CD4-positive, alpha-beta T cell (primary cell): ENCODE results near the gene ATP5MC2. TPM values are rescaled to one million over a fixed set of nuclear protein-coding genes. Genes with fewer than 3 reads are reported as not detected.
A peak's percentile ranks its signal among the peaks of the same experiment; 100 is the strongest.
"Not testable (repeated sequence)": the region's sequence is repeated elsewhere in the genome, so short reads cannot be mapped to it uniquely, and the experiment has no call there.

Experiments
- ATAC-seq: fragments of 200-7000 bp; cut with Tn5 transposase; one replicate; pipeline ENCODE4 v1.10.0; 2022; ENCODE audit warnings: mild to moderate bottlenecking; ENCODE audit not compliant: poor library complexity
- CTCF ChIA-PET: fragments of 350-600 bp; sonication (Branson Sonifier 250); formaldehyde crosslinking; loops from one replicate; lab custom pipeline; 2021; ENCODE audit warnings: antibody characterized with exemption, inconsistent platforms; lab: Charles Lee
- POLR2A ChIA-PET: fragments of 350-600 bp; sonication (Branson Sonifier 250); formaldehyde crosslinking; loops from one replicate; lab custom pipeline; 2021; ENCODE audit warnings: antibody characterized with exemption, inconsistent platforms; lab: Charles Lee
- DNase-seq, 14 experiments: peaks; one replicate each; pipeline ENCODE4 v3.0.0-alpha.2; 2013 to 2020; ENCODE audit warnings: mixed read lengths in 2 of 14
- H3K27ac ChIP-seq, 2 donors: one replicate each; pipeline versions ENCODE4 v1.5.1 to v1.7.0; 2013; ENCODE audit warnings: low read length in 2 of 2, low read depth in 1 of 2, mild to moderate bottlenecking in 1 of 2
- H3K27me3 ChIP-seq, 2 experiments: 1 replicate in 1 of 2; 2 replicates in 1 of 2; pipeline versions ENCODE4 v1.6.1 to v1.7.0; 2013; ENCODE audit warnings: low read length in 2 of 2, control low read depth in 1 of 2, mild to moderate bottlenecking in 1 of 2, moderate library complexity in 1 of 2; ENCODE audit not compliant: insufficient read depth in 2 of 2, control insufficient read depth in 1 of 2
- H3K36me3 ChIP-seq: one replicate; pipeline ENCODE4 v1.6.1; 2013; ENCODE audit warnings: low read length, control low read depth; ENCODE audit not compliant: insufficient read depth
- H3K4me1 ChIP-seq: one replicate; pipeline ENCODE4 v1.6.1; 2013; ENCODE audit warnings: low read length, control low read depth; ENCODE audit not compliant: insufficient read depth
- H3K4me3 ChIP-seq: one replicate; pipeline ENCODE4 v1.5.1; 2013; ENCODE audit warnings: mild to moderate bottlenecking, low read length, moderate library complexity
- H3K9me3 ChIP-seq, 2 experiments: 1 replicate in 1 of 2; 2 replicates in 1 of 2; pipeline versions ENCODE4 v1.6.1 to v1.7.0; 2013; ENCODE audit warnings: low read length in 2 of 2, mild to moderate bottlenecking in 2 of 2, control low read depth in 1 of 2, moderate library complexity in 1 of 2; ENCODE audit not compliant: control insufficient read depth in 1 of 2, insufficient read depth in 1 of 2
- H3K27ac Mint-ChIP-seq: one replicate; pipeline ENCODE4 v1.8.0; 2020; ENCODE audit warnings: mixed read lengths
- H3K27me3 Mint-ChIP-seq: one replicate; pipeline ENCODE4 v1.8.0; 2021; ENCODE audit warnings: mixed read lengths
- H3K36me3 Mint-ChIP-seq: one replicate; pipeline ENCODE4 v1.8.0; 2021; ENCODE audit warnings: low read depth, mixed read lengths
- H3K4me1 Mint-ChIP-seq: one replicate; pipeline ENCODE4 v1.8.0; 2021; ENCODE audit warnings: low read depth, mixed read lengths
- H3K4me3 Mint-ChIP-seq: one replicate; pipeline ENCODE4 v1.8.0; 2020; ENCODE audit warnings: mild to moderate bottlenecking, mixed read lengths
- H3K9me3 Mint-ChIP-seq: one replicate; pipeline ENCODE4 v1.8.0; 2020; ENCODE audit warnings: mixed read lengths
- intact Hi-C, 2 experiments: fragments of 100-400 bp; cut with DNase I in 1 of 2; cut with micrococcal nuclease in 1 of 2; formaldehyde crosslinking; loops; one replicate each; pipeline versions ENCODE4 v1.15.1 to v1.9.0; 2023 to 2025; cut with DNase I, micrococcal nuclease
- total RNA-seq, 174 experiments: library from RNA in 2 of 174; stranded (reverse) in 2 of 174; gene quantifications; one replicate each; pipeline ENCODE4 v1.2.3 and lab custom pipeline; 2021 to 2026
- TF ChIP-seq, protein P1 (sequence below): fragments of 200-600 bp; IDR thresholded peaks from one replicate; pipeline ENCODE4 v1.8.0; 2022; ENCODE audit warnings: antibody characterized with exemption, mild to moderate bottlenecking

Gene ATP5MC2
- total RNA-seq, 2 experiments from 2014 or later, result 235 to 245 TPM

DNA sequence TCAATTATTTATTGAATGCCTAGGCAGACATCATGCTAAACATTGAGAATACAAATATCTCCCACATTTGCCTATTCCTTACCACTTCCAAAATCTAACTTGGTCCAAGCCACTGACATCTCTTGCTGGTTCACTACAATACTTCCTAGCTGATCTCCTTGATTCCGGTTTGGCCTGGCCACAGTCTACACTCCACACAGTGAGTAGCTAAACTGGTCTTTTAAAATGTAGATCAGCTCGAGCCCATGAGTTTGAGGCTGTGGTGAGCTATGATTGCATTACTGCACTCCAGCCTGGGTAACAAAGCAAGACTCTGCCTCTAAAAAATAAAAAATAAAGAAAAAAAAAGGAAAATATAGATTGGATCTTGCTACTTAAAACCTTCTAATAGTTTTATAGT, 7.6 kb upstream of the ATP5MC2 start:
- intact Hi-C loops, result no loop called here
- Mint-ChIP-seq H3K27ac (no peak overlapping the region), H3K27me3 (peaks cover 14% of the 10 kb centered on the region), H3K36me3 (no peaks in the 10 kb centered on the region), H3K4me3 (no peak overlapping the region), H3K4me1 (no peaks in the 10 kb centered on the region), H3K9me3 (no peaks in the 10 kb centered on the region)
- Histone ChIP-seq H3K27ac (no peak overlapping the region), H3K9me3 (no peaks in the 10 kb centered on the region), H3K36me3 (no peaks in the 10 kb centered on the region), H3K4me1 (no peaks in the 10 kb centered on the region), H3K4me3 (no peak overlapping the region), H3K27me3 (peaks cover 0 to 3% of the 10 kb centered on the region in 2 experiments)
- TF ChIP-seq, protein P1, sequence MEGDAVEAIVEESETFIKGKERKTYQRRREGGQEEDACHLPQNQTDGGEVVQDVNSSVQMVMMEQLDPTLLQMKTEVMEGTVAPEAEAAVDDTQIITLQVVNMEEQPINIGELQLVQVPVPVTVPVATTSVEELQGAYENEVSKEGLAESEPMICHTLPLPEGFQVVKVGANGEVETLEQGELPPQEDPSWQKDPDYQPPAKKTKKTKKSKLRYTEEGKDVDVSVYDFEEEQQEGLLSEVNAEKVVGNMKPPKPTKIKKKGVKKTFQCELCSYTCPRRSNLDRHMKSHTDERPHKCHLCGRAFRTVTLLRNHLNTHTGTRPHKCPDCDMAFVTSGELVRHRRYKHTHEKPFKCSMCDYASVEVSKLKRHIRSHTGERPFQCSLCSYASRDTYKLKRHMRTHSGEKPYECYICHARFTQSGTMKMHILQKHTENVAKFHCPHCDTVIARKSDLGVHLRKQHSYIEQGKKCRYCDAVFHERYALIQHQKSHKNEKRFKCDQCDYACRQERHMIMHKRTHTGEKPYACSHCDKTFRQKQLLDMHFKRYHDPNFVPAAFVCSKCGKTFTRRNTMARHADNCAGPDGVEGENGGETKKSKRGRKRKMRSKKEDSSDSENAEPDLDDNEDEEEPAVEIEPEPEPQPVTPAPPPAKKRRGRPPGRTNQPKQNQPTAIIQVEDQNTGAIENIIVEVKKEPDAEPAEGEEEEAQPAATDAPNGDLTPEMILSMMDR, result no peak
- CTCF ChIA-PET, result no interaction called here
- POLR2A ChIA-PET, result no interaction called here
- no peak for ATAC-seq
- DNase-seq, result no peak

GRCh38 chr12:53680061-53680460, 4.2 kb upstream of the ATP5MC2 start:
- Histone ChIP-seq H3K4me1 (peaks cover 21% of the 10 kb centered on the region), H3K27me3 (peaks cover 10 to 18% of the 10 kb centered on the region in 2 experiments)
- CTCF ChIA-PET, ATAC-seq, H3K4me3 ChIP-seq, H3K27ac ChIP-seq, H3K9me3 Mint-ChIP-seq, intact Hi-C loops, H3K36me3 ChIP-seq, H3K36me3 Mint-ChIP-seq, H3K9me3 ChIP-seq, DNase-seq, H3K4me3 Mint-ChIP-seq, H3K27ac Mint-ChIP-seq: not testable (repeated sequence)
- peaks cover 11% of the 10 kb centered on the region for H3K4me1 Mint-ChIP-seq
- POLR2A ChIA-PET, result interaction anchor here (0.5 kb wide), 1 partner anchor 30 kb away, joined by 3 read pairs; no protein-coding TSS in a partner anchor
- peaks cover 17% of the 10 kb centered on the region for H3K27me3 Mint-ChIP-seq

DNA sequence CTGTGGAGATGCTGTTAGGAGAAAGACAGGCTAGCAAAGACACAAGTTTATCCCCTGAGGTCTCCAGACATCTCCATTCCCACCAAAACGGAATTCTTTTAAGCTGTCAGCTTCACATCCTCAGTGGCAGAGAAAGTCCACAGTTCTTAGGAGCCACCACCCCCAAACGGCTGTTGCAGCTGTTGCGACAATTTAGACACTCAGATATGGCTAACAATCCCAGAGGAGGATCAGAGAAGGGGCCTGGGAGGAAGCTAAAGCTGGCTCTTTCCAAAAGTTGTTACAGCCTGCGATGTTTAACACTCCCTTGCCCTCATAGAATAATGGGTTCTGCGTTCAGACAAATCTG, 1.9 kb upstream of the ATP5MC2 start:
- no peaks in the 10 kb centered on the region for H3K9me3 ChIP-seq
- peaks cover 17% of the 10 kb centered on the region for H3K27me3 Mint-ChIP-seq
- CTCF ChIA-PET, result interaction anchor here (0.9 to 2.7 kb wide), 3 partner anchors 53 to 134 kb away, joined by 3 to 25 read pairs (median 3); no protein-coding TSS in a partner anchor
- no peaks in the 10 kb centered on the region for H3K9me3 Mint-ChIP-seq
- intact Hi-C loops, result loop anchor here in 1 of 2 experiments (2.0 to 10.0 kb wide), 2 partner anchors 177 to 353 kb away; partner anchors contain the start of genes AAAS and TARBP2
- ATAC-seq, result no peak
- peaks cover 31% of the 10 kb centered on the region for H3K4me1 ChIP-seq
- H3K4me3 Mint-ChIP-seq, result peak overlapping the region; percentile 70
- POLR2A ChIA-PET, result interaction anchor here (1.1 to 2.9 kb wide), 5 partner anchors 10 to 177 kb away, joined by 3 to 26 read pairs (median 7); partner anchors contain the start of gene TARBP2
- TF ChIP-seq, protein P1, result no peak
- H3K27me3 ChIP-seq, result peaks cover 10 to 18% of the 10 kb centered on the region in 2 experiments
- peaks cover 24% of the 10 kb centered on the region for H3K36me3 Mint-ChIP-seq
- H3K36me3 ChIP-seq, result peaks cover 6% of the 10 kb centered on the region
- H3K27ac Mint-ChIP-seq, result no peak overlapping the region
- no peak for DNase-seq
- no peak overlapping the region for H3K4me3 ChIP-seq
- peaks cover 27% of the 10 kb centered on the region for H3K4me1 Mint-ChIP-seq
- no peak overlapping the region for H3K27ac ChIP-seq
